Measurements from ENCODE around the gene EEF1AKMT1. TPM values are rescaled to one million over a fixed set of nuclear protein-coding genes. Genes with fewer than 3 reads are reported as not detected.
A peak's percentile ranks its signal among the peaks of the same experiment; 100 is the strongest.

Gene EEF1AKMT1
- total and polyA plus RNA-seq, 10 of the 15 experiments (the other 5 are each of a cell fraction or from before 2014, with no cell fraction given): 7.9 to 44.5 (median 11.0) TPM

- Histone ChIP-seq H2AFZ (ENCODE audit: control insufficient read depth, low read depth, low read length) (peak overlapping the region; percentile 37), H3K79me2 (ENCODE audit: control insufficient read depth, insufficient read depth, low read length) (no peaks in the 10 kb centered on the region), H4K20me1 (ENCODE audit: control insufficient read depth, insufficient read depth) (no peaks in the 10 kb centered on the region), H3K9ac (ENCODE audit: control insufficient read depth, insufficient read depth, low read length) (no peak overlapping the region), H3K27me3 (replicated peaks in 1 of 2; ENCODE audit: control insufficient read depth in 2 of 2, insufficient read depth in 2 of 2, low read length in 1 of 2) (peaks cover 0 to 3% of the 10 kb centered on the region in 2 experiments; a peak in 3 of 4 replicates), H3K4me2 (ENCODE audit: control insufficient read depth, insufficient read depth) (peak overlapping the region; percentile 54), H3K4me3 (no peak overlapping the region; the same call in 1 of the 2 replicates), H3K9me3 (replicated peaks; ENCODE audit: control insufficient read depth, insufficient read depth, low read length) (no peaks in the 10 kb centered on the region), H3K4me1 (ENCODE audit: control insufficient read depth, insufficient read depth, low read length) (no peaks in the 10 kb centered on the region), H3K36me3 (ENCODE audit: control insufficient read depth in 2 of 2, insufficient read depth in 2 of 2, low read length in 1 of 2) (no peaks in the 10 kb centered on the region), H3K27ac (ENCODE audit: control insufficient read depth, insufficient read depth) (no peak overlapping the region)
- POLR2A ChIA-PET: no interaction called here
- SMC1A ChIA-PET (ENCODE audit: uncharacterized antibody, unreplicated experiment): no interaction called here
- no TSS peak for BruUV-seq (replicated peaks)
- ATAC-seq (no peak), FAIRE-seq (no peak), DNase-seq (ENCODE audit: low read depth, low spot score) (no peak)
- intact Hi-C loops (cut with micrococcal nuclease; ENCODE audit: unreplicated experiment) (no loop called here), in situ Hi-C loops (cut with MboI) (no loop called here)
- no peak for TF ChIP-seq ZNF384 (IDR thresholded peaks at IDR 0.05; ENCODE audit: borderline replicate concordance, low read depth, low read length)
- TF ChIP-seq ZBTB11 (CRISPR knock-in tag; IDR thresholded peaks at IDR 0.05): no peak
- 35% methylated on average over 64 of the region's 81 CpGs for WGBS (ENCODE audit: insufficient coverage, insufficient replicate concordance, low lambda C conversion rate, missing lambda C conversion rate)
- RAD21 ChIA-PET (ENCODE audit: unreplicated experiment): no interaction called here
- CTCF ChIA-PET: interaction anchor here (1.8 kb wide), 1 partner anchor 10 kb away, joined by 5 read pairs; no protein-coding TSS in a partner anchor
Measured at GRCh38 chr13:20721454-20722357, 52.1 kb downstream of the EEF1AKMT1 start.

Data from GM12878 (cell line).